Measurements from ENCODE around the gene SETD7.

DNA sequence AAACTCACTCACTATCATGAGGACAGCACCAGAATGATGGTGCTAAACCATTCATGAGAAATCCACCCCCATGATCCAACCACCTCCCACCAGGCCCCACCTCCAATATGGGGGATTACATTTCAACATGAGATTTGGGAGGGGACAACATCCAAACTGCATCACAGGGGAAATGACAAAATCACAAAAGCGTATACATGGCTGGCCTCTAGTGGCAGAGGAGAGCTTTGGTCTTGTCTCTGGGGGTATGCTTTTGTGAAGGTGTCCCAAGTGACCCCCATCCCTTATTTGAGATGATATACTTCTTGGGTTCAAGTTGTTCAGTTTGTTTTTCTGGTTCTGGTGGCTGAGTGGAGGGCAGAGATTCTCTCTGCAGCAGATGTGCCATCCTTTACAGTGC, 8.5 kb upstream of the SETD7 start:
- peak in 2 of 3 experiments; percentile 17 to 44; a peak in 2 of 6 replicates for TF ChIP-seq CTCF (IDR thresholded peaks at IDR 0.05 in 2 of 3, conservative IDR thresholded peaks at IDR 0.05 in 1 of 3; ENCODE audit: borderline replicate concordance in 1 of 3, insufficient read depth in 1 of 3, low read depth in 2 of 3, low read length in 2 of 3)
- no peak for TF ChIP-seq EZH2phosphoT487 (IDR thresholded peaks at IDR 0.05; ENCODE audit: borderline replicate concordance)
- no peak for TF ChIP-seq SP1 (IDR thresholded peaks at IDR 0.05; ENCODE audit: low read depth)
- TF ChIP-seq SRF (IDR thresholded peaks at IDR 0.05; ENCODE audit: low read depth), result no peak
- TF ChIP-seq RAD21 (IDR thresholded peaks at IDR 0.05; ENCODE audit: low read depth), result no peak

All from HCT116 (cell line).